ENCODE results near the gene SEMA6B. TPM values are rescaled to one million over a fixed set of nuclear protein-coding genes. Genes with fewer than 3 reads are reported as not detected.

Gene SEMA6B
- total RNA-seq, 1 donor from 2014 or later = 9.5 TPM

DNA sequence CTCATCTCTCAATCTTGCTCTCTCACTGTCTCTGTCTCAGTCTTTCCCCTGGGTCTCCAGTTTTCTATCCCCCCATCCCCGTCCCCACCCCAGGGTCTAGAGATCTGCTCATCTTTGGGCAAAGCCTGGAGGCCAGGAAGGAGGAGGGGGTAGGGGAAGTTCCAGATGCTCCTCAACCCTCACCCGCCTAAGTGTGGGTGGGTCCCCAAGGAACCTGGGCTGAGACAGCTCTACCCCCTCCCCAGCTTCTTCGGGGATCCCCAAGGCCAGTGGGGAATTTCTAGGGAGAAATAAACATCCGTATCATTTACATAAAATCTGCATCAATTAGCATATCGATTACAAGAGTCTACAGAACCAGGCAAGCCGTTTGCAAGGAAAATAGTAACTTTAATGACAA lies 31.8 kb upstream of the SEMA6B start:
- Mint-ChIP-seq H3K27me3 (peaks cover 16% of the 10 kb centered on the region), H3K9me3 (no peaks in the 10 kb centered on the region), H3K4me1 (ENCODE audit: unreplicated experiment) (peaks cover 10% of the 10 kb centered on the region), H3K4me3 (no peak overlapping the region), H3K27ac (no peak overlapping the region), H3K36me3 (no peaks in the 10 kb centered on the region)
- no peak for DNase-seq (ENCODE audit: extremely low spot score, unreplicated experiment)
- TF ChIP-seq, protein P1, sequence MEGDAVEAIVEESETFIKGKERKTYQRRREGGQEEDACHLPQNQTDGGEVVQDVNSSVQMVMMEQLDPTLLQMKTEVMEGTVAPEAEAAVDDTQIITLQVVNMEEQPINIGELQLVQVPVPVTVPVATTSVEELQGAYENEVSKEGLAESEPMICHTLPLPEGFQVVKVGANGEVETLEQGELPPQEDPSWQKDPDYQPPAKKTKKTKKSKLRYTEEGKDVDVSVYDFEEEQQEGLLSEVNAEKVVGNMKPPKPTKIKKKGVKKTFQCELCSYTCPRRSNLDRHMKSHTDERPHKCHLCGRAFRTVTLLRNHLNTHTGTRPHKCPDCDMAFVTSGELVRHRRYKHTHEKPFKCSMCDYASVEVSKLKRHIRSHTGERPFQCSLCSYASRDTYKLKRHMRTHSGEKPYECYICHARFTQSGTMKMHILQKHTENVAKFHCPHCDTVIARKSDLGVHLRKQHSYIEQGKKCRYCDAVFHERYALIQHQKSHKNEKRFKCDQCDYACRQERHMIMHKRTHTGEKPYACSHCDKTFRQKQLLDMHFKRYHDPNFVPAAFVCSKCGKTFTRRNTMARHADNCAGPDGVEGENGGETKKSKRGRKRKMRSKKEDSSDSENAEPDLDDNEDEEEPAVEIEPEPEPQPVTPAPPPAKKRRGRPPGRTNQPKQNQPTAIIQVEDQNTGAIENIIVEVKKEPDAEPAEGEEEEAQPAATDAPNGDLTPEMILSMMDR (conservative IDR thresholded peaks at IDR 0.05) = no peak

DNA sequence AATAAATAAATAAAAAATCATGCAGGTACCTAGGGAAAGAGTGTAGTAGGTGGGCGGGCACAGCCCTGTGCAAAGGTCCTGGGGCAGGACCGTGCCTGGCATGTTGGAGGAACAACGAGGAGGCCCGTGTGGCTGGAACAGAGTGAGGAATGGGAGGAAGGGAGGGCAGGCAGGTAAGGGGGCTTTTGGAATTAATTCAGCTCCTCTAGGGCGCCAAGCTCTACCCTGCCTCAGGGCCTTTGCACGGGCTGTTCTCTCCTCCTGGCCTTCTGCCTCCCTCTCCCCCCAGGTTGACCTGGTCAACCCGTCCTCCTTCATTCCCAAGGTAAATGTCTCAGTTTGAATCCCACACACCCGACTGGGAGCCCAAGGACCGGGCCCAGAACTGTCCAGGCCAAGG lies 31.1 kb upstream of the SEMA6B start:
- Mint-ChIP-seq H3K27ac (no peak overlapping the region), H3K4me3 (no peak overlapping the region), H3K9me3 (no peaks in the 10 kb centered on the region), H3K27me3 (peaks cover 22% of the 10 kb centered on the region), H3K4me1 (ENCODE audit: unreplicated experiment) (peaks cover 10% of the 10 kb centered on the region), H3K36me3 (no peaks in the 10 kb centered on the region)
- no peak for DNase-seq (ENCODE audit: extremely low spot score, unreplicated experiment)
- TF ChIP-seq, protein P1 (conservative IDR thresholded peaks at IDR 0.05) = no peak

DNA sequence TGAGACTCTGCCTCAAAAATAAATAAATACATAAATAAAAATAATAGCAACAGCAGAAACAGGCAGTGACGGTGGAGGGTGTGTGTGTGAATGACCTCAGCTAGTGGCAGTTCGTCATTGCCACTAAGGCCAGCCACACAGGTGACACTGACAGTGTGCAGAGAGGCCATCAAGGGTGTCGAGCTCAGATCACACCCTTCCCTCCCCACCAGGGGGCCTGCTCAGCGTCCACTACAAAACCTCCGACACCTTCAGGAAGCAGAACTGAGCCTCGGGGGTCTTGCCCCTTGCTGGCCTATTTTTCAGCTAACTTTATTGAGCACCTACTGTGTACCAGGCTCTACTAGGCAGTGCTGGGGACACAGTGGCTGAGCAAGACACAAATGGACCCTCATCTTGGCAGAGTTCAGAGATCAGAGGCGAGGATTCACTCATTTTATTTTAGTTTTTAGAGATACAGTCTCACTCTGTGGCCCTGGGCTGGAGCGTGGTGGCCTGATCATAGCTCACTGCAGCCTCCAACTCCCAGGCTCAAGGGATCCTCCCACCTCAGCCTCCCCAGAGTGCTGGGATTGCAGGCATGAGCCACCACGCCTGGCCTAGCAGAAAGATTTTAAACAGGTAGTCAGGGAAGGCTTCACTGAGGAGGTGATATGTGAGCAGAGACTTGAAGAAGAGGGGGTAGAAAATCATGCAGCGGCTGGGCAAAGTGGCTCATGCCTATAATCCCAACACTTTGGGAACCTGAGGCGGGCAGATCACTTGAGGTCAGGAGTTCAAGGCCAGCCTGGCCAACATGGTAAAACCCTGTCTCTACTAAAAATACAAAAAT lies 30.3 kb upstream of the SEMA6B start:
- no peak for DNase-seq (ENCODE audit: extremely low spot score, unreplicated experiment)
- peaks cover 10% of the 10 kb centered on the region for H3K4me1 Mint-ChIP-seq (ENCODE audit: unreplicated experiment)
- H3K4me3 Mint-ChIP-seq = no peak overlapping the region
- H3K27me3 Mint-ChIP-seq = peaks cover 25% of the 10 kb centered on the region
- TF ChIP-seq, protein P1 (conservative IDR thresholded peaks at IDR 0.05) = peak; percentile 72
- H3K9me3 Mint-ChIP-seq = no peaks in the 10 kb centered on the region
- H3K27ac Mint-ChIP-seq = no peak overlapping the region
- H3K36me3 Mint-ChIP-seq = no peaks in the 10 kb centered on the region

DNA sequence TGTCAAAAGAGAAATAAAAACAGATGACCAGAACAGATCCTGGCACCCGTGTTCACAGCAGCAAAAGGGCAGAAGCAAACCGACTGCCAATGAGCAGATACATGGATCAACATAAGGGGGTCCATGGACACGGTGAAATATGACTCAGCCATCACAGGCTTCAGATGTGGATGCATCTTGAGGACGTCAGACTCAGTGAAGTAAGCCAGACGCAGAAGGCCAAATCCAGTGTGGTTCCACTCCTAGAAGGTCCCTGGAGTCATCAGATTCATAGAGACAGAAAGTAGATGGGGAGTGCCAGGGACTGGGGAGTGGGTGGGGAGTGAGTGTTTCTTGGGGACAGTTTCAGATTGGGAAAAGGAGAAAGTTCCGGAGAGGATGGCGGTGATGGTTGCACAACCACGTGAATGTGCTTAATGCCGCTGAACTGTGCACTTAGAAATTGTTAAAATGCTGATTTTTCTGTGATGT lies 28.8 kb upstream of the SEMA6B start:
- peaks cover 29% of the 10 kb centered on the region for H3K27me3 Mint-ChIP-seq
- H3K4me3 Mint-ChIP-seq = no peak overlapping the region

DNA sequence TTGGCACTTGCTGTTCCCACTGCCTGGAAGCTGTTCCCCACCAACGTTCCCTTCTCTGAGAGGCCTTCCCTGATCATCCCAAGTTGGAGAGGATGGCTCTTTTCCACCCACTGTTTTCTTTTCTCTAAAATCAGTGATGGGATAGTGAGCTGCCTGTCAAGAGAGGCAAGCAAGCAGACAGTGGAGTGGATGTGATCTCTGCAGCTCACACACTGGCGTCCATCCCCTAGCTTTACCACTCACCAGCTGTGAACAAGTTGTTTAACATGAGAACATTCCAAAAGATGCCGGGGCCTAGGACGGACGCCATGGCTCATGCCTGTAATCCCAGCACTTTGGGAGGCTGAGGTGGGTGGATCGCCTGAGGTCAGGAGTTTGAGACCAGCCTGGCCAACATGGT lies 28.0 kb upstream of the SEMA6B start:
- no peak overlapping the region for H3K4me3 Mint-ChIP-seq
- H3K36me3 Mint-ChIP-seq = no peaks in the 10 kb centered on the region
- peaks cover 9% of the 10 kb centered on the region for H3K4me1 Mint-ChIP-seq (ENCODE audit: unreplicated experiment)
- peaks cover 30% of the 10 kb centered on the region for H3K27me3 Mint-ChIP-seq
- H3K9me3 Mint-ChIP-seq = no peaks in the 10 kb centered on the region
- TF ChIP-seq, protein P1 (conservative IDR thresholded peaks at IDR 0.05) = no peak
- no peak overlapping the region for H3K27ac Mint-ChIP-seq
- DNase-seq (ENCODE audit: extremely low spot score, unreplicated experiment) = no peak

More for the DNA sequence above, 28.8 kb upstream of the SEMA6B start:
- TF ChIP-seq, protein P1 (conservative IDR thresholded peaks at IDR 0.05) = no peak
- Mint-ChIP-seq H3K4me1 (ENCODE audit: unreplicated experiment) (peaks cover 10% of the 10 kb centered on the region), H3K9me3 (no peaks in the 10 kb centered on the region), H3K27ac (peak overlapping the region; percentile 20), H3K36me3 (no peaks in the 10 kb centered on the region)
- DNase-seq (ENCODE audit: extremely low spot score, unreplicated experiment) = no peak

All from type B pancreatic cell (in vitro differentiated cells).